Measurements from ENCODE around the gene MYO7A.

GRCh38 chr11:77212314-77213007 lies 84.4 kb downstream of the MYO7A start:
- TF ChIP-seq POLR2A (IDR thresholded peaks at IDR 0.05), result no peak
- TF ChIP-seq CTCF (IDR thresholded peaks at IDR 0.05), result no peak
